GM12864 (cell line): ENCODE data around the gene MCM10.
"Not testable (repeated sequence)": the region's sequence is repeated elsewhere in the genome, so short reads cannot be mapped to it uniquely, and the experiment has no call there.

ENCODE experiments used
- DNase-seq: peaks from one replicate; pipeline ENCODE4 v3.0.0-alpha.2; 2011; ENCODE audit warnings: low read depth
- H3K4me3 ChIP-seq: 2 replicates; pipeline ENCODE4 v1.5.1; 2011; ENCODE audit warnings: mild to moderate bottlenecking, low read depth, low read length, control low read depth
- CTCF ChIP-seq: IDR thresholded peaks from 2 replicates; pipeline ENCODE4 v1.5.1; 2011; ENCODE audit warnings: low read depth, mild to moderate bottlenecking, moderate library complexity, low read length, control low read depth, inconsistent platforms; ENCODE audit errors: missing control alignments

Gene MCM10

GRCh38 chr10:13225601-13226000, 64.2 kb downstream of the MCM10 start:
- H3K4me3 ChIP-seq, result no peak overlapping the region
- DNase-seq, result no peak
- TF ChIP-seq CTCF, result no peak

GRCh38 chr10:13227031-13227430, 65.7 kb downstream of the MCM10 start:
- no peak overlapping the region for H3K4me3 ChIP-seq
- no peak for DNase-seq
- no peak for TF ChIP-seq CTCF

- TF ChIP-seq CTCF, result no peak
- no peak for DNase-seq
- H3K4me3 ChIP-seq, result no peak overlapping the region
Observed at GRCh38 chr10:13231190-13231589, 69.8 kb downstream of the MCM10 start.

GRCh38 chr10:13231808-13232207, 70.5 kb downstream of the MCM10 start:
- no peak for TF ChIP-seq CTCF
- DNase-seq, result no peak
- H3K4me3 ChIP-seq, result no peak overlapping the region

- no peak overlapping the region for H3K4me3 ChIP-seq
Observed at GRCh38 chr10:13233358-13233757, 72.0 kb downstream of the MCM10 start.

GRCh38 chr10:13234172-13234571, 72.8 kb downstream of the MCM10 start, which contains the start of gene UCMA:
TSS of gene UCMA (minus strand) at chr10:13234374. CDS start at chr10:13234258, 116 bp downstream.
- TF ChIP-seq CTCF, result no peak
- no peak within 1 kb of the TSS for H3K4me3 ChIP-seq

More at GRCh38 chr10:13233358-13233757, 72.0 kb downstream of the MCM10 start:
- DNase-seq, result no peak
- no peak for TF ChIP-seq CTCF

GRCh38 chr10:13234736-13235135, 73.4 kb downstream of the MCM10 start:
- not testable (repeated sequence) for H3K4me3 ChIP-seq, DNase-seq

More at GRCh38 chr10:13234172-13234571, 72.8 kb downstream of the MCM10 start, which contains the start of gene UCMA:
- DNase-seq, result no peak
